Sigmoid colon (tissue), 4 donors: Measurements from ENCODE around the gene DSCAM.

ENCODE experiments used
- POLR2A ChIP-seq, 2 donors: fragments of 450-650 bp; IDR thresholded peaks; one replicate each; pipeline ENCODE4 v1.6.1; 2016; ENCODE audit warnings: antibody characterized with exemption in 2 of 2, mild to moderate bottlenecking in 2 of 2, moderate library complexity in 2 of 2
- POLR2AphosphoS5 ChIP-seq, 4 donors: sonication (generic); formaldehyde crosslinking; IDR thresholded peaks; one replicate each; pipeline ENCODE4 v1.6.1; 2017; ENCODE audit warnings: antibody characterized with exemption in 4 of 4
- TF ChIP-seq, protein P1 (sequence below), 4 experiments: fragments of 450-650 bp in 3 of 4; fragments of 200-600 bp in 1 of 4; IDR thresholded peaks; one replicate each; pipeline ENCODE4 v1.5.1; 2016 to 2019; ENCODE audit warnings: antibody characterized with exemption in 4 of 4, mild to moderate bottlenecking in 3 of 4, moderate library complexity in 2 of 4

DNA sequence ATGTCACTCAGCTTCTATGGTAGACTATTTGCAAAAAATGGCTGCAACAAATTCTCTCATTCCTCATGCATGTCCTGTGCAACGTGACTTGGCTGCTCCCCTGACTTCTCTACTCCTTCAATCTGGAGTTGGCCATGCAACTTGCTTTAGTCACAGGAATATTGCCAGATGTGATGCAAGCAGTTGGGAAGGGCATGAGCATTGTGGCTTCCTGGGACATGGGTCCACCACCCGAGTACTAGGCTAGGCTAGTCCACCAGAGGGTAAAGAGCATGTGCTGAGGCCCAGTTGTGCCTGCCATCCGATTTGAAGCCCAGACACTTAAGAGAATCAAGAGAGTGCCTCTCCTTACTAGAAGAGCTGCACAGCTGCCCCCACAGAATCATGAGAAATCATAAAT, 89.6 kb downstream of the DSCAM start:
- TF ChIP-seq, protein P1, sequence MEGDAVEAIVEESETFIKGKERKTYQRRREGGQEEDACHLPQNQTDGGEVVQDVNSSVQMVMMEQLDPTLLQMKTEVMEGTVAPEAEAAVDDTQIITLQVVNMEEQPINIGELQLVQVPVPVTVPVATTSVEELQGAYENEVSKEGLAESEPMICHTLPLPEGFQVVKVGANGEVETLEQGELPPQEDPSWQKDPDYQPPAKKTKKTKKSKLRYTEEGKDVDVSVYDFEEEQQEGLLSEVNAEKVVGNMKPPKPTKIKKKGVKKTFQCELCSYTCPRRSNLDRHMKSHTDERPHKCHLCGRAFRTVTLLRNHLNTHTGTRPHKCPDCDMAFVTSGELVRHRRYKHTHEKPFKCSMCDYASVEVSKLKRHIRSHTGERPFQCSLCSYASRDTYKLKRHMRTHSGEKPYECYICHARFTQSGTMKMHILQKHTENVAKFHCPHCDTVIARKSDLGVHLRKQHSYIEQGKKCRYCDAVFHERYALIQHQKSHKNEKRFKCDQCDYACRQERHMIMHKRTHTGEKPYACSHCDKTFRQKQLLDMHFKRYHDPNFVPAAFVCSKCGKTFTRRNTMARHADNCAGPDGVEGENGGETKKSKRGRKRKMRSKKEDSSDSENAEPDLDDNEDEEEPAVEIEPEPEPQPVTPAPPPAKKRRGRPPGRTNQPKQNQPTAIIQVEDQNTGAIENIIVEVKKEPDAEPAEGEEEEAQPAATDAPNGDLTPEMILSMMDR (IDR thresholded peaks at IDR 0.05) = no peak
- TF ChIP-seq POLR2A (IDR thresholded peaks at IDR 0.05) (no peak), POLR2AphosphoS5 (IDR thresholded peaks at IDR 0.05) (no peak)
